GM03348 (cell line): ENCODE data around the gene NLRP13.
"Not testable (repeated sequence)": the region's sequence is repeated elsewhere in the genome, so short reads cannot be mapped to it uniquely, and the experiment has no call there.

Experiments used
- DNase-seq: peaks from one replicate; pipeline ENCODE4 v3.0.0; 2012; ENCODE audit warnings: low spot score

NLRP13 gene

GRCh38 chr19:55931936-55932386, at the start of gene NLRP13:
Gene NLRP13, minus strand, starts transcription at chr19:55932336. Its CDS starts 25 bp downstream, at chr19:55932311.
- no peak for DNase-seq

DNA sequence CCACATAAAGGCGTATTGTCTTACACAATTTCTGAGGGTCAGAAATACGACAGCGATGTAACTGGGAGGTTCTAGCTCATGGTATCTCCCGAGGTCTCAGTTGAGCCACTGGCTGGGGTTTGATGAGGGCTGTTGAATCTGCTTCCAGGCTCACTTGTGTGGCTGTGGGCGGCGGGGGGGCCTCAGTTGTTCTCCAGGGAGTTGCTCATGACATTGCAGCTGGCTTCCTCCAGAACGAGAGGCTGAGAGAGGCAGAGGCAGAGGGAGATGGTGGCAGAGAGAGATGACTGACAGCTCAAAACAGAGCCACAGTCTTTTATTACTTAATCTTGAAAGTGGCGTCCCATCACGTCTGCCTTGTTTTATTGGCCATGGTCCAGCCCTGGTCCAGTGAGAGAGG, 48.3 kb upstream of the NLRP13 start:
- no peak for DNase-seq

DNA sequence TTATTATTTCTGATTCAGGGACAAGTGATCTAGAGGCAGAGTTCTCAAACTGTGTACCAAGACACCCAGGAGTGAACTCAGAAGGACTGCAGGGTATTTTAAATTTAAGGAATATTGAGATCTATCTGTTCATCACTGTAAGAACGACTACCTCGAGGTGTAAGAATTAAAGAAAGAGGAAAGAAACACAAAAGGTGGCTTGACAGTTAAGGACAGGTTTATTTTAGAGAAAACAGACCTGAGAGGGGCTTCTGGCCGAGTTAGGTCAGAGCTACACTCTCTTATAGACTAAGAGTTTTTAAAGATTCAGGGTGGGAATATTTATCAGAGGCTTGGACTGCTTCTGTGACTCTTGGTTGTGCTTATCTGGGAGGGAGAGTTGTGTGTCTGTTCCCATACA, 41.8 kb upstream of the NLRP13 start:
- DNase-seq = no peak

DNA sequence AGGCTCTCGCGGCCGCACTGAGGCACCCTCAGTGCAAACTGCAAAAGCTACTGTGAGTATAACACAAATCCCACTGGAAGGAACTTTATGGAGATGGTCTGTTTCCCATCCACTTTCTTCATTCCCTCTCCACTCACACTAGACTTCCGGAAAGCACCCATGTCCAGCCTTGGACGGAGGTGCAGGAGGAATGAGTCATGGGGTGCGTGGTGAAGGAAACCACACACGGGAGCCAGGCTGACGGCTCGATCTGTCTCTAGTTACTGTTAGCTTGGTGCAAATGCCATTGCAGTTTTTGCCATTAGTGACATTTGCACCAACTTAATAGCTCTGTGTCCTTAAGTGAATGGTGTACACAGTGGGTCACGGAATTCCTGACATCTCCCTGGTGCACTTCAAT, 30.1 kb upstream of the NLRP13 start:
- no peak for DNase-seq

GRCh38 chr19:55959996-55960675, 28.0 kb upstream of the NLRP13 start:
- no peak for DNase-seq

DNA sequence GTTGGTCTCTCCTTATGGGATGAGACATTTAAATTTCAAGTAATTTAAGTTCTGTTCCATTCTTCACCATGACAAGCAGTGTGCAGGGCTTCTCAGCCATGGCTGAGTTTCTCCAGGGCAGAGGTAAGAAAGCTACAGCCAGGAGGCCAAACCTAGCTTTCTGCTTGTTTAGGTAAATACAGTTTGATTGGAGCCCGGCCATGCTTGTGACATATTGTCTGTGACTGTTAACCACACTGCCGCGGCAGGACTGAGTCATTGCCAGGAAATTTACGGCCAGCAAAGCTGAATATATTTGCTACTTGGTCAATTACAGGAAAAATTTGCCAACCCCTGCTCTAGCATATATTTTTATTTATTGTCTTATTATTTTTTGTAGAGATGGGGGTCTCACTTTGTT, 26.2 kb upstream of the NLRP13 start:
- no peak for DNase-seq

DNA sequence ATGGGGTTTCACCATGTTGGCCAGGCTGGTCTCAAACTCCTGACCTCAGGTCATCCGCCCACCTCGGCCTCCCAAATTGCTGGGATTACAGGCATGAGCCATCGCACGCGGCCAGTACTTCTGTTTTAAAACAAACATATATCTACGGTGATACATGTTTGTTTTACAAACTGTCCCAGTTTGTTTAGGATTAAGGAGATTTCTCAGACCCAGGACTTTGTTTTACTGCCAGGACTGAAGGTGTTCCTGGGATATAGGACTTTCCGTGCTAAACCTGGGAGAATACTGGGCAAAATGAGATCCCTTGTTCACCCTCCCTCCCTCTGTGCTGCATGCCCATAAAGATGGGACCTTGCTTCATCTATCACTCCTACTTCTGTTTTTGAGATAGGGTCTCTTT, 24.3 kb upstream of the NLRP13 start:
- no peak for DNase-seq

DNA sequence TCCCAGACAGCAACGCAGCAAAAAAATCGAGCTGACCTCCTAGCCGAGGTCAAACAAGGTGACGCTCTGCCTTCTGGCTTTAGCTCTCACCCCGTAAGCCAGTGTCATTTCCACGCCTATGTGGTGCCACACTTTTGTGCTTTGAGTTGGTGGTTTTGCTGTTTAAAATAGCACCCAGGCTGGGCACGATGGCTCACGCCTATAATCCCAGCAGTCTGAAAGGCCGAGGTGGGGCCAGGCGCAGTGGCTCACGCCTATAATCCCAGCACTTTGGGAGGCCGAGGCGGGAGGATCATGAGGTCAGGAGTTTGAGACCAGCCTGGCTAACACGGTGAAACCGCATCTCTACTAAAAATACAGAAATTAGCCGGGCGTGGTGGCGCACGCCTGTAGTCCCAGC, 18.4 kb upstream of the NLRP13 start:
- not testable (repeated sequence) for DNase-seq

- DNase-seq = no peak
These were observed 15.4 kb upstream of the NLRP13 start, which contains the start of gene NLRP8 for GRCh38 chr19:55947532-55947931. Gene NLRP8, plus strand, starts transcription at chr19:55947832.

DNA sequence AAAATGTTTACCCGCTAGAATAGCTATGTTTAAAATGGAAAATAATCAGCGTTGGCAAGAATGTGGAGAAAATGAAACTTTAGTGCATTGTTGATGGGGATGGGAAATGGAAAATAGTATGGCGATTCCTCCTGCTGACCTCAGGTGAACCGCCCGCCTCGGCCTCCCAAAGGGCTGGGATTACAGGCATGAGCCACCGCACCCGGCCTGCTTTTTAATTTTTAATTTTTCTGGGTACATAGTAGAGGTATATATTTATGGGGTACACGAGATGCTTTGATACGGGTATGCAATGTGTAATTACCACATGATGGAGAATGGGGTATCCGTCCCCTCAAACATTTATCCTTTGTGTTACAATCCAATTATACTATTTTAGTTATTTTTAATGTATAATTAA, 8.2 kb upstream of the NLRP13 start:
- no peak for DNase-seq

DNA sequence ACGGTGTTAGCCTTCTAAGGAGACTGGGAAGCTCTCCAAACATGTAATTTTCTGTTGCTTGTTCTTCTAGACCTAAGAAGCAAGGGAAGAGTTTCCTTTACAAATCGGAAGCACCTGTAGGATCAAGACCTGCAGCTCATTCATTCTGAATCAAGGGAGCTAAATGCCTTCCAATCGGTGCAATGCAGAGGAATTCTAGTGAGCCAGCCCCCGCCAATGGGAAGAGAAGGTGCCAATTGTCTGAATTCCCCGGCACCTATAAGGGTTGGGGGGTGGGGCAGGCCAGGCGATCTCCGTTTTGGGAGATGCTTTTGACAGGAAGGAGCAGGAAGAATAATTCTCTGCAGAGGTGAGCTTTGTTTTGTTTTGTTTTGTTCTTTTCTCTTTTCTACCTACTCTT, 7.1 kb upstream of the NLRP13 start:
- no peak for DNase-seq

DNA sequence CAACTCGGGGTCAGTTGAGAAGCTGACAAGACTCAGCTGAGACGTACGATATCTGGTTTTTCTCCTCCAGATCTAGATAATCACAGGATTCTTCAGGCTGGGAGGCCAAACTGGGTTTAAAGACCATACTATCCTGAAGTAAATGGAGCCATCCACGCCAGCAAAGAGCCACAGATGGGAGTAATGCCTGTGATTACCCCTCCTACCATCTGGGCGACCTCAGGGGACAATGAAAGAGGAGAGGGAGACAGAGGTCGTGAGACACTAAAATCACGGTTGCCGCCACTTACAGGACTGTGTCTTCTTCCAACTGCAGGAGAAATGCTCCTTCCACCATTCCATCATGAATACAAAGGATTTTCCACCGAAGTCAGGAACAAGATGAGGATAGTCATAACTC, 3.1 kb upstream of the NLRP13 start:
- no peak for DNase-seq

GRCh38 chr19:55930996-55931515, 1.1 kb downstream of the NLRP13 start:
- no peak for DNase-seq

DNA sequence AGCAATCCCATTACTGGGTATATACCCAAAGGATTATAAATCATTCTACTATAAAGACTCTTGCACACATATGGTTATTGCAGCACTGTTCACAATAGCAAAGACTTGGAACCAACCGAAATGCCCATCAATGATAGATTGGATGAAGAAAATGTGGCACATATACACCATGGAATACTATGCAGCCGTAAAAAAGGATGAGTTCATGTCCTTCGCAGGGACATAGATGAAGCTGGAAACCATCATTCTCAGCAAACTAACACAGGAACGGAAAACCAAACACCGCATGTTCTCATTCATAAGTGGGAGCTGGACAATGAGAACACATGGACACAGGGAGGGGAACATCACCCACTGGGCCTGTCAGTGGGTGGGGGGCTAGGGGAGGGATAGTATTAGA, 2.9 kb downstream of the NLRP13 start:
- not testable (repeated sequence) for DNase-seq

- no peak for DNase-seq
These were observed 4.1 kb downstream of the NLRP13 start for GRCh38 chr19:55927991-55928390.

DNA sequence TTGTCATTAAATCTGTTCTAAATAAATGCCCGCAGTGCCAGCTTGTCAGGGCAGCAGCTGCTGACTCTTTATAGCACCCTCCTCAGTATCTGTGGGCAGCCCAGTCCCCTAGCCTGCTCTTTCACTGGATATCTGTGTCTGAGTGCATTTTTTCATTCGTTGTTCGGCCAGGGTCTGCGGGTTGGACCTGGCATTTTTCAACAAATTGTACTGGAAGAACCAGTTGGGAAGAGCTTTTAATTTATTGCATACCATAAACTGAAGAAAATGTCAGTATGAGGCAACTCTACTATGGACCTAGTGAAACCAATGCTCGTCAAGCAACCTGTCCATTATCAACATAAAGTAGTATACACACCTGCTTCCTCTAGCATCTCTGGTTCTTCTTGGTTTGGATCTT, 8.6 kb downstream of the NLRP13 start:
- DNase-seq = no peak

DNA sequence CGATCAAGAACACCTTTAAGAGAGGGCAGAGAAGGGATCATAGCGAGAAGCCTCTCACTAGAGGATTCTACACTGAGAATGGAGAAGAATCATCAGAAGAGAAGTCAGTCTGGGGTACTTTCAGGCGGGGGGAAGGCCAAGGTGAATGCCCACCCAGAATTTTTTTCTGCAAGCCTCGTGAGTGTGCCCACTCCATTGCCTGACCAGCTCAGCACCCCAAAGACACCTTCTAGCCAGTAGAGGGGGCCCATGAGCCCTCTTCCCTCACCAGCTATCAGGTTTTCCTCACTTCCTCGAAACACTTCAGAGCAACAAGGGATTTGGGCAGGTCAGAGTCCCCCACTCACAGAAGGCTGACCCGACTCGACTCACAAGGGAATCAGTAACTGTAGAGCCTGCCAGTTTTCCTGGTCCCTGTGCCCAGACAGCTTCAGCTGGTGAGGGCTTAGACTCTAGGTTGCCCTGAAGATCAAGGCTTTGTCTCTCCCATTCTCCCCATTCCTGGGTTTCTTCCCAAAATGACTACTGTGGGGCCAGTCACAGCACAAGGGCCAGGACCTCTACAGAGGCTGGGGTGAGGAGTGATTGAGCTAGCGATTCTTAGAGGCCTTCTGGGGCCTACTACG, 18.4 kb downstream of the NLRP13 start:
- DNase-seq = no peak

DNA sequence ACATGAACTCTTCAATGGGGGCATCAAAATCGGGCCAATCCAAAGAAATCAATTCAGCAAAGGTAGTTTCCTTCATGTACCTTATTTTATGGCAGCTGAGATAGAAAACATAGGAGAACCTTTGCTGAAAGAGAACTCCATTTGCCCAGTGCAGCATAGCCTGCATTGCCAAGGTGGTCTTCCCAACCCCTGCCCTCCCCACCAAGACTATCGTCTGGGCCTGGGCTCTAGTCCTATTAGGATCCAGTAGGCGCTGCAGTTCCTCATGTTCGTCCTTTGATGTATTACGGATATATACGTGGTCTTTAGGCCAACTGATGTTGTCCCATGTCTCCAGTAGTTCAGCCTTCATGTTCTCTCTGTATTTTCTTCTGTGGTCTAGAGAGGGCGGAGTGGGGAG, 19.2 kb downstream of the NLRP13 start:
- no peak for DNase-seq

DNA sequence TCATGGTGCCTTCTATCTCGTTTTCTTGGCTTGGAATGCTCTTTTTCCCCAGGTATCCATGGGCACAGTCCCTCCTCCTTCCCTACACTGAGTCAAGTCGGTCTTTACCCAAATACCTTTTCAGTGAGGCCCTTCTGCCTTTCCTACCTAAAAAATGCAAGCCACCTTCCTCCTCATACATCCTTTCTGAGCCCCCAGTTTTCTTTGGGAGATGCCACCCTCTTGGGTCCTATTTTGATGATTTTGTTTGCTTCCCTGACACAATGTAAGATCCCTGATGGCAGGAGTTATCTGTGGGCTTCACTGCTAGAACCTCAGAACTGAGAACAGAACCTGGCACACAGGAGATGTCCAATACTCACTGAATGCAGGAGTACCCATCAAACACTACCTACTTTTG, 22.3 kb downstream of the NLRP13 start:
- DNase-seq = no peak

- no peak for DNase-seq
These were observed 24.4 kb downstream of the NLRP13 start for GRCh38 chr19:55907746-55908145.

DNA sequence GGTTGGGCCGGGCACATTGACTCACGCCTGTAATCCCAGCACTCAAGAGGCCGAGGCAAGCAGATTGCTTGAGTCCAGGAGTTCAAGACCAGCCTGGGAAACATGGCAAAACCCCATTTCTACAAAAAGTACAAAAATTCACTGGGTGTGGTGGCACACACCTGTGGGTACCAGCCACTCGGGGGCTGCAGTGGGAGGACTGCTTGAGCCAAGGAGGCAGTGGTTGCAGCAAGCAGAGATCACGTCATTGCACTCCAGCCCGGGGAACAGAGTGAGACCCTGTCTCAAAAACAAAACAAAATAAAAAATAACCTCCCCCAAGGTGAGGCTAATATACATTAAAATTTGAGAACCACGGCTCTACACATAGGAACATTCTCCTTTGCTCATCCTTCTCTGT, 24.9 kb downstream of the NLRP13 start:
- DNase-seq = no peak

GRCh38 chr19:55902080-55902751, 29.9 kb downstream of the NLRP13 start:
- DNase-seq = no peak
